Measurements from ENCODE around the gene TMPRSS2.

TMPRSS2 gene

GRCh38 chr21:41501919-41502318, 6.0 kb downstream of the TMPRSS2 start:
- no peak for DNase-seq
- Mint-ChIP-seq H3K27ac (no peak overlapping the region), H3K36me3 (no peaks in the 10 kb centered on the region), H3K27me3 (peaks cover 51% of the 10 kb centered on the region), H3K9me3 (no peaks in the 10 kb centered on the region), H3K4me1 (peaks cover 6% of the 10 kb centered on the region), H3K4me3 (no peak overlapping the region)
- CTCF ChIA-PET: no interaction called here

DNA sequence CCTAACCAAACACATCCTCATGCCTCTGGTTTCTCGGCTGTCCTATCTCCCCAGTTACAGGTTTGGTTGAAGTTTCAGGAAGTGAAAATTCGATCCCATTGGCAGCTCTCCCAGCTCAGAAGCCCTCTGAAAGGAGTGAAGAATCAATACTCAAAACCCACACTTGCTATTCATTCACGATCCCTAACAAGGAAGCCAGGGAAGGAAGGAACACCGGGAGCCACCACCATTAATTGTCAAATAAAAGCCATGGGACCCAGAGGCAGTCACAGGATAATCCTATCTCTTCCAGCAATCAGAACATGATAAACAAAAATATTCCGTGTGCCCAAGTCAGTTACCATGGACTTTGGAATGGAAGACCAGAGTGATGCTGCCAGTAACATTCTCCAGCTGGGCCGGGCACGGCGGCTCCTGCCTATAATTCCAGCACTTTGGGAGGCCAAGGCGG, 7.0 kb downstream of the TMPRSS2 start:
- Mint-ChIP-seq H3K27ac (no peak overlapping the region), H3K4me1 (peaks cover 6% of the 10 kb centered on the region), H3K36me3 (no peaks in the 10 kb centered on the region), H3K4me3 (no peak overlapping the region), H3K27me3 (peaks cover 41% of the 10 kb centered on the region), H3K9me3 (no peaks in the 10 kb centered on the region)
- no peak for DNase-seq
- CTCF ChIA-PET: no interaction called here

- CTCF ChIA-PET: no interaction called here
- H3K27ac Mint-ChIP-seq: no peak overlapping the region
- H3K27me3 Mint-ChIP-seq: peaks cover 39% of the 10 kb centered on the region
- peaks cover 6% of the 10 kb centered on the region for H3K4me1 Mint-ChIP-seq
- H3K9me3 Mint-ChIP-seq: no peaks in the 10 kb centered on the region
- H3K4me3 Mint-ChIP-seq: no peak overlapping the region
- no peaks in the 10 kb centered on the region for H3K36me3 Mint-ChIP-seq
- no peak for DNase-seq
These were observed 7.6 kb downstream of the TMPRSS2 start for GRCh38 chr21:41500363-41500762.

DNA sequence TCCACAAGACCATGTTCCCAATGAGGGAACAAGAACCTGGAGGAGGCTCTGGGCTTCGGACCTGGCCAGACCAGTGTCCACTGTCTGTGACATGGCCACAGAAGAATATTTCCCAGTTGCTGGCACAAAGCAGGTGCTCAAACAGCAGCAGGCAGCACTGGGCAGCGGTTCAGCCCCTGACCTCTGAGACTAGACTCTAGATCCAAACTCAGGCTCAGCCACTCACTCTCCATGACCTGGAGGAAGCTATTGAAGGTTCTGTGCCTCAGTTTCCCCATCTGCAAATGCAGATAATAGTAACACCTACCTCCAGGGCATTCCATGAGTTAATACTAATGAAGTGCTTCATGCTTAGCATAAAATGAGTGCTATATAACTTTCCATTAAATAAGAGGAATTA, 8.0 kb downstream of the TMPRSS2 start:
- H3K27ac Mint-ChIP-seq: no peak overlapping the region
- no peaks in the 10 kb centered on the region for H3K36me3 Mint-ChIP-seq
- CTCF ChIA-PET: no interaction called here
- peaks cover 6% of the 10 kb centered on the region for H3K4me1 Mint-ChIP-seq
- DNase-seq: no peak
- H3K27me3 Mint-ChIP-seq: peaks cover 35% of the 10 kb centered on the region
- no peak overlapping the region for H3K4me3 Mint-ChIP-seq
- H3K9me3 Mint-ChIP-seq: no peaks in the 10 kb centered on the region

- H3K36me3 Mint-ChIP-seq: no peaks in the 10 kb centered on the region
These were observed 10.2 kb downstream of the TMPRSS2 start for GRCh38 chr21:41497788-41498187.

GRCh38 chr21:41497008-41497407, 10.9 kb downstream of the TMPRSS2 start:
- Mint-ChIP-seq H3K27ac (no peak overlapping the region), H3K36me3 (no peaks in the 10 kb centered on the region), H3K4me3 (no peak overlapping the region), H3K27me3 (peaks cover 16% of the 10 kb centered on the region), H3K9me3 (no peaks in the 10 kb centered on the region), H3K4me1 (no peaks in the 10 kb centered on the region)
- CTCF ChIA-PET: no interaction called here
- no peak for DNase-seq

More at GRCh38 chr21:41497788-41498187, 10.2 kb downstream of the TMPRSS2 start:
- Mint-ChIP-seq H3K27me3 (peaks cover 20% of the 10 kb centered on the region), H3K4me1 (no peaks in the 10 kb centered on the region), H3K9me3 (no peaks in the 10 kb centered on the region), H3K4me3 (no peak overlapping the region), H3K27ac (no peak overlapping the region)
- CTCF ChIA-PET: no interaction called here
- DNase-seq: no peak

DNA sequence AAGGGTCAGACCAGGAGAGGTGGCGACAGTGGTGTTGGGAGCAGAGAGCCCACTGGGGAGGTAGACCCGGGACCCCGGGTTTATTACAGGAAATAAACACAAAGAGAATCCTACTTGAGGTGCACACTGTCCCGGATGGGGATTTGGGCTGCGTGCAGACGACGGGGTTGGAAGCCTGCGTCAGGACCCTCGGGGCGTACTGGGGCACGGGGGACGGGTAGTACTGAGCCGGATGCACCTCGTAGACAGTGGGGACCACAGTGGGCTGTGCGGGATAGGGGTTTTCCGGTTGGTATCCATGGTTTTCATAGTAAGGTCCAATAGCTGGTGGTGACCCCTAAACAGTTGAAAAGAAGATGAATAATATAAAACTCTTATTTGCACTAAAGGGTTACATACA, 13.7 kb downstream of the TMPRSS2 start:
- H3K27ac Mint-ChIP-seq: no peak overlapping the region
- CTCF ChIA-PET: no interaction called here
- no peak overlapping the region for H3K4me3 Mint-ChIP-seq
- no peaks in the 10 kb centered on the region for H3K4me1 Mint-ChIP-seq
- no peaks in the 10 kb centered on the region for H3K36me3 Mint-ChIP-seq
- H3K27me3 Mint-ChIP-seq: peaks cover 14% of the 10 kb centered on the region
- no peaks in the 10 kb centered on the region for H3K9me3 Mint-ChIP-seq
- no peak for DNase-seq

DNA sequence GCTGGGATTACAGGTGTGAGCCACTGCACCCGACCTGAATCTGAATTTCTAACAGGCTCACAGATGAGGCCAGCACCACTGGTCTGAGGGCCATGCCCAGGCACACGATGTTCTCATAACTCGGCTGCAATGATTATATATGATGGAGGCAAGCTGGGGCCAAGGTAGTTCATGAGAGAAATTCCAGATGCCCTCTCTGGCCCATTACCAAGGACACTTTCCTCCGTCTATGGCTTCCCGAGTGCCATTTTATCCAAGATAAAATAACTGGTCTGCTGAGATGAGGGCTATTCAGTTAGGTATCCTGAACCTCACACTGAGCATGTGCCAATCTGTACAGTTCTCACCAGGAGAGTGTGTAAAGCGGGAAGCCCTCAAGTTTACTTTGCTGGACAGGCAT, 16.5 kb downstream of the TMPRSS2 start:
- CTCF ChIA-PET: no interaction called here
- H3K4me3 Mint-ChIP-seq: no peak overlapping the region
- no peak for DNase-seq
- H3K4me1 Mint-ChIP-seq: no peaks in the 10 kb centered on the region
- H3K9me3 Mint-ChIP-seq: no peaks in the 10 kb centered on the region
- no peak overlapping the region for H3K27ac Mint-ChIP-seq
- peaks cover 4% of the 10 kb centered on the region for H3K27me3 Mint-ChIP-seq
- no peaks in the 10 kb centered on the region for H3K36me3 Mint-ChIP-seq

GRCh38 chr21:41490330-41490729, 17.6 kb downstream of the TMPRSS2 start:
- no peak for DNase-seq
- Mint-ChIP-seq H3K36me3 (no peaks in the 10 kb centered on the region), H3K4me3 (no peak overlapping the region), H3K27me3 (peaks cover under 1% of the 10 kb centered on the region), H3K27ac (no peak overlapping the region), H3K4me1 (no peaks in the 10 kb centered on the region), H3K9me3 (no peaks in the 10 kb centered on the region)
- CTCF ChIA-PET: no interaction called here

- no peaks in the 10 kb centered on the region for H3K27me3 Mint-ChIP-seq
- H3K4me1 Mint-ChIP-seq: no peaks in the 10 kb centered on the region
- no peaks in the 10 kb centered on the region for H3K9me3 Mint-ChIP-seq
- CTCF ChIA-PET: interaction anchor here (0.6 kb wide), 1 partner anchor 100 kb away, joined by 3 read pairs; no protein-coding TSS in a partner anchor
- DNase-seq: no peak
- no peaks in the 10 kb centered on the region for H3K36me3 Mint-ChIP-seq
- no peak overlapping the region for H3K27ac Mint-ChIP-seq
- H3K4me3 Mint-ChIP-seq: no peak overlapping the region
These were observed 18.6 kb downstream of the TMPRSS2 start for GRCh38 chr21:41489329-41489728.

- no peaks in the 10 kb centered on the region for H3K4me1 Mint-ChIP-seq
- DNase-seq: no peak
- no peaks in the 10 kb centered on the region for H3K36me3 Mint-ChIP-seq
- no peaks in the 10 kb centered on the region for H3K27me3 Mint-ChIP-seq
- no peak overlapping the region for H3K4me3 Mint-ChIP-seq
- CTCF ChIA-PET: no interaction called here
- H3K27ac Mint-ChIP-seq: no peak overlapping the region
- no peaks in the 10 kb centered on the region for H3K9me3 Mint-ChIP-seq
These were observed 19.9 kb downstream of the TMPRSS2 start for GRCh38 chr21:41488080-41488479.

DNA sequence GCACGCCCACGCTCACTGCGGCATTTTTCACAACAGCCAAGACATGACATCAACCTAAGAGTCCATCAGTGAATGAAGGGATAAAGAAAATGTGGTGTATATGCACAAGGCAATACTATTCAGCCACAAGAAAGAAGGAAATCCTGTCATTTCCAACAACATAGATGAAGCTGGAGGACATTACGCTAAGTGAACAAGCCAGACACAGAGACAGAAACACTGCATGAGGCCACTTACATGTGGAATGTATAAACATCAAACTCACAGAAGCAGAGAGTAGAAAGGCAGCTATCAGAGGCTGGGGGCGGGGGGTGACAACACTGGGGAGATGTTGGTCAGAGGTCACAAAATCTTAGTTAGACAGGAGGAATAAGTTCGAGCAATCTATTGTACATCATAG, 20.9 kb downstream of the TMPRSS2 start:
- Mint-ChIP-seq H3K27ac (no peak overlapping the region), H3K27me3 (peaks cover 3% of the 10 kb centered on the region), H3K4me3 (no peak overlapping the region), H3K9me3 (no peaks in the 10 kb centered on the region), H3K36me3 (no peaks in the 10 kb centered on the region), H3K4me1 (no peaks in the 10 kb centered on the region)
- CTCF ChIA-PET: no interaction called here
- no peak for DNase-seq

GRCh38 chr21:41483973-41484372, 24.0 kb downstream of the TMPRSS2 start:
- no peak overlapping the region for H3K4me3 Mint-ChIP-seq
- no peak for DNase-seq
- CTCF ChIA-PET: no interaction called here
- no peak overlapping the region for H3K27ac Mint-ChIP-seq
- no peaks in the 10 kb centered on the region for H3K36me3 Mint-ChIP-seq
- peaks cover 20% of the 10 kb centered on the region for H3K27me3 Mint-ChIP-seq
- no peaks in the 10 kb centered on the region for H3K4me1 Mint-ChIP-seq
- no peaks in the 10 kb centered on the region for H3K9me3 Mint-ChIP-seq

DNA sequence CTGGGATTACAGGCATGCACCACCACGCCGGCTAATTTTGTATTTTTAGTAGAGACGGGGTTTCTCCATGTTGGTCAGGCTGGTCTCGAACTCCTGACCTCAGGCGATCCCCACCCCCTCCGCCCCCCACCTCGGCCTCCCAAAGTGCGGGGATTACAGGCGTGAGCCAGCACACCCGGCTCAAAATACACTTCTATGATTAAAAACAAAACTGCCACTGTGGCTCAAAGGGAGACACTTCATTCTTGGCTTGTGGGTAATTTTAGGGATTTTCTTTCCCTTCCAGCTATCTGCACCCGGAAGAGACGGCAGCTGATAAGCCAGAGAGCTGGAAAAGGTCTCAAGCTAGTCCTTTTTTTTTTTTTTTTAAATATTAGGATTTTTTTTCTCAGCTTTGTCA, 24.5 kb downstream of the TMPRSS2 start:
- no peaks in the 10 kb centered on the region for H3K9me3 Mint-ChIP-seq
- peaks cover 3% of the 10 kb centered on the region for H3K4me1 Mint-ChIP-seq
- no peak overlapping the region for H3K27ac Mint-ChIP-seq
- DNase-seq: no peak
- peaks cover 22% of the 10 kb centered on the region for H3K27me3 Mint-ChIP-seq
- H3K4me3 Mint-ChIP-seq: no peak overlapping the region
- no peaks in the 10 kb centered on the region for H3K36me3 Mint-ChIP-seq
- CTCF ChIA-PET: no interaction called here

DNA sequence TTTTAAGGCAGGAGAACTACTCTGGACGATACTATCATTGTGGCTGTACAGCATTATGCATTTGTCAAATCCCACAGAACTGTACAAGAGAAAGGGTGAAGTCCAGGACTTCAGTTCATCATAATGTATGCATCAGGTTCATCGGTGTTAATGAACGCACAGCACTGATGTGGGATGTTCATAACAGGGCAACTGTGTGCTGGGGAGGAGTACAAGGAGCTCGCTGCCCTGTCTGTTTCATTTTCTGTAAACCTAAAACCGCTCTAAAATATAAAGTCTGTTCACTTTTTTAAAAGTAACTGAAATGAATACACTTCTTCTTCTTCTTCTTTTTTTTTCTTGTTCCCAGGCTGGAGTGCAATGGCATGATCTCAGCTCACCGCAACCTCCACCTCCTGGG, 25.0 kb downstream of the TMPRSS2 start:
- no peaks in the 10 kb centered on the region for H3K36me3 Mint-ChIP-seq
- peaks cover 5% of the 10 kb centered on the region for H3K4me1 Mint-ChIP-seq
- H3K27ac Mint-ChIP-seq: no peak overlapping the region
- DNase-seq: no peak
- H3K27me3 Mint-ChIP-seq: peaks cover 27% of the 10 kb centered on the region
- CTCF ChIA-PET: no interaction called here
- no peaks in the 10 kb centered on the region for H3K9me3 Mint-ChIP-seq
- no peak overlapping the region for H3K4me3 Mint-ChIP-seq

DNA sequence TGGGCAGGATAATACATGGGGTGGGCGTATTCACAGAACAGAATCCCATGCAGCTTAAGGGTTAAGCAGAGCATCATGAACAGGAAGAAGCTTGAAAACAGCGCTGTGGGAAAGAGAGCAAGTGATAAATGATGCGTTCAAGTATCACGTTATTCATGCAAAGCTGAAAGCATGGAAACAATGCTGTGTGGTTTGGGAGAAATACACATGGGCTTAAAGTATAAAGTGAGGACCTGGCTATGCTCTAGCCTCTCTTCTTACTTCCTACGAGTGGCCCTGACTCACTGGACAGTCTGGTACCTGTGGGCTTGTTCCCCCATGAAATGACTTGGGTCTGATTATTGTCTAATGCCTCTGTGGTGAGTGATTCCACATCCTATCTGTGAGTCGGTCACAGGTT, 25.7 kb downstream of the TMPRSS2 start:
- DNase-seq: no peak
- peaks cover 12% of the 10 kb centered on the region for H3K4me1 Mint-ChIP-seq
- H3K4me3 Mint-ChIP-seq: no peak overlapping the region
- no peak overlapping the region for H3K27ac Mint-ChIP-seq
- H3K36me3 Mint-ChIP-seq: no peaks in the 10 kb centered on the region
- H3K27me3 Mint-ChIP-seq: peaks cover 33% of the 10 kb centered on the region
- no peaks in the 10 kb centered on the region for H3K9me3 Mint-ChIP-seq
- CTCF ChIA-PET: no interaction called here

Measured in activated naive CD4-positive, alpha-beta T cell treated with anti-CD3 and anti-CD28 coated beads, Interleukin-2, amount 10 ng/mL, durations not matched to agents 7 days and 5 days (primary cell).